A549 (cell line): ENCODE data around the gene CALML3.

Source experiments
- BHLHE40 ChIP-seq: IDR thresholded peaks from 2 replicates; pipeline ENCODE4 v1.6.1; 2012; ENCODE audit warnings: low read depth, low read length, inconsistent platforms
- CHD2 ChIP-seq: fragments of 150-350 bp; IDR thresholded peaks from 2 replicates; pipeline ENCODE4 v1.6.1; 2014; ENCODE audit warnings: low read length; ENCODE audit not compliant: partially characterized antibody
- EP300 ChIP-seq, 2 experiments: fragments of >200 bp; sonication (Bioruptor Twin); formaldehyde crosslinking; IDR thresholded peaks; 2 replicates in 1 of 2; 3 replicates in 1 of 2; pipeline ENCODE4 v1.6.1; 2016 to 2017
- ESRRA ChIP-seq: fragments of 150-350 bp; IDR thresholded peaks from 2 replicates; pipeline ENCODE4 v1.6.1; 2014; ENCODE audit warnings: mild to moderate bottlenecking, low read length, borderline replicate concordance
- HDAC2 ChIP-seq: fragments of 200-600 bp; sonication (generic); IDR thresholded peaks from 2 replicates; pipeline ENCODE4 v1.6.1; 2016
- HMGXB4 ChIP-seq: fragments of 250-450 bp; sonication (Bioruptor Pico); IDR thresholded peaks from 2 replicates; pipeline ENCODE4 v1.5.0; 2021; ENCODE audit warnings: mild to moderate bottlenecking, moderate library complexity, borderline replicate concordance
- MAFK ChIP-seq: fragments of 450-650 bp; IDR thresholded peaks from 2 replicates; pipeline ENCODE4 v1.6.1; 2014; ENCODE audit not compliant: partially characterized antibody
- MYC ChIP-seq: IDR thresholded peaks from 2 replicates; pipeline ENCODE4 v1.6.1; 2012; ENCODE audit warnings: mild to moderate bottlenecking, inconsistent platforms, low read length, improper control_type of control experiment, borderline replicate concordance
- NFE2L2 ChIP-seq: fragments of 150-350 bp; conservative IDR thresholded peaks from 2 replicates; pipeline ENCODE4 v1.6.1; 2014; ENCODE audit warnings: low read length
- POLR2A ChIP-seq: IDR thresholded peaks from 2 replicates; pipeline ENCODE4 v1.6.1; 2012; ENCODE audit warnings: mild to moderate bottlenecking, low read length
- RFX5 ChIP-seq: fragments of 450-650 bp; IDR thresholded peaks from 2 replicates; pipeline ENCODE4 v1.7.1; 2014; ENCODE audit warnings: antibody characterized with exemption, mild to moderate bottlenecking, moderate library complexity
- TF ChIP-seq, protein P1 (sequence below): fragments of >200 bp; sonication (Bioruptor Twin); formaldehyde crosslinking; IDR thresholded peaks from 3 replicates; pipeline ENCODE4 v1.5.1; 2016
- TF ChIP-seq, protein P2 (sequence below): fragments of 200-600 bp; sonication (generic); IDR thresholded peaks from 2 replicates; pipeline ENCODE4 v1.6.1; 2016; ENCODE audit warnings: antibody characterized with exemption, mild to moderate bottlenecking, moderate library complexity

DNA sequence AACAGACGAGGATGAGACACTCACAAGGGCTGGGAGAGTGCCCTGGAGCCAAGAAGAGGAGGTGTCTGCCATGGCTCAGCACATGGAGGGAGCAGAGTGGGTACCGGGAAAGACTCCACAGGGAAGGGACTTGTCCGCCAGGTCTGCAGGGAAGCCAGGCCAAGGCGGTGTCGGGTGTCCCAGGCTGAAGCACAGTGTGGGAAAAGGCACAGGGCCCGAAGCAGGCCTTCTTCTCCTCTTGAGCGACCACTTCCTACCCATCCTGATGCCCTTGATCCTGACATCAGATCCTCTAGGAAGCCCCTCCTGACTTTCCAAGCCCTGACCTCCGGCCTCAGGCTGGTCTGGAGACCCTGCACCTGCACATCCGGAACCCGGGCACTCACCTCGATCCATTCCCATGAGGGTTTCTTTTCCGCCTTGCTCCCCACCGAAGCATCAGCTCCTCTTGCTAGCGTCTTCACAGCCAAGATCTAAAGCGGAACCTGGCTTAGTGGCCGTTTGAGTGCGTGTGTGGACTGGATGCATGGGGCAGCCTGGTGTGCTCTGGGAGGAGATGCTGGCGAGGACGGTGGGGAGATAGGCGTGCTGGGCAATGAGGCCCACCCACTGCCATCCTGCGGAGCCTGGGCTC, 8.5 kb downstream of the CALML3 start:
- TF ChIP-seq, protein P1, sequence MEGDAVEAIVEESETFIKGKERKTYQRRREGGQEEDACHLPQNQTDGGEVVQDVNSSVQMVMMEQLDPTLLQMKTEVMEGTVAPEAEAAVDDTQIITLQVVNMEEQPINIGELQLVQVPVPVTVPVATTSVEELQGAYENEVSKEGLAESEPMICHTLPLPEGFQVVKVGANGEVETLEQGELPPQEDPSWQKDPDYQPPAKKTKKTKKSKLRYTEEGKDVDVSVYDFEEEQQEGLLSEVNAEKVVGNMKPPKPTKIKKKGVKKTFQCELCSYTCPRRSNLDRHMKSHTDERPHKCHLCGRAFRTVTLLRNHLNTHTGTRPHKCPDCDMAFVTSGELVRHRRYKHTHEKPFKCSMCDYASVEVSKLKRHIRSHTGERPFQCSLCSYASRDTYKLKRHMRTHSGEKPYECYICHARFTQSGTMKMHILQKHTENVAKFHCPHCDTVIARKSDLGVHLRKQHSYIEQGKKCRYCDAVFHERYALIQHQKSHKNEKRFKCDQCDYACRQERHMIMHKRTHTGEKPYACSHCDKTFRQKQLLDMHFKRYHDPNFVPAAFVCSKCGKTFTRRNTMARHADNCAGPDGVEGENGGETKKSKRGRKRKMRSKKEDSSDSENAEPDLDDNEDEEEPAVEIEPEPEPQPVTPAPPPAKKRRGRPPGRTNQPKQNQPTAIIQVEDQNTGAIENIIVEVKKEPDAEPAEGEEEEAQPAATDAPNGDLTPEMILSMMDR, result no peak
- TF ChIP-seq POLR2A (no peak), ESRRA (no peak), CHD2 (no peak), EP300 (IDR thresholded peaks at IDR 0.05) (no peak), HMGXB4 (CRISPR knock-in tag) (no peak), RFX5 (no peak), NFE2L2 (no peak), MYC (no peak), MAFK (no peak), HDAC2 (no peak), BHLHE40 (no peak)
- TF ChIP-seq, protein P2, sequence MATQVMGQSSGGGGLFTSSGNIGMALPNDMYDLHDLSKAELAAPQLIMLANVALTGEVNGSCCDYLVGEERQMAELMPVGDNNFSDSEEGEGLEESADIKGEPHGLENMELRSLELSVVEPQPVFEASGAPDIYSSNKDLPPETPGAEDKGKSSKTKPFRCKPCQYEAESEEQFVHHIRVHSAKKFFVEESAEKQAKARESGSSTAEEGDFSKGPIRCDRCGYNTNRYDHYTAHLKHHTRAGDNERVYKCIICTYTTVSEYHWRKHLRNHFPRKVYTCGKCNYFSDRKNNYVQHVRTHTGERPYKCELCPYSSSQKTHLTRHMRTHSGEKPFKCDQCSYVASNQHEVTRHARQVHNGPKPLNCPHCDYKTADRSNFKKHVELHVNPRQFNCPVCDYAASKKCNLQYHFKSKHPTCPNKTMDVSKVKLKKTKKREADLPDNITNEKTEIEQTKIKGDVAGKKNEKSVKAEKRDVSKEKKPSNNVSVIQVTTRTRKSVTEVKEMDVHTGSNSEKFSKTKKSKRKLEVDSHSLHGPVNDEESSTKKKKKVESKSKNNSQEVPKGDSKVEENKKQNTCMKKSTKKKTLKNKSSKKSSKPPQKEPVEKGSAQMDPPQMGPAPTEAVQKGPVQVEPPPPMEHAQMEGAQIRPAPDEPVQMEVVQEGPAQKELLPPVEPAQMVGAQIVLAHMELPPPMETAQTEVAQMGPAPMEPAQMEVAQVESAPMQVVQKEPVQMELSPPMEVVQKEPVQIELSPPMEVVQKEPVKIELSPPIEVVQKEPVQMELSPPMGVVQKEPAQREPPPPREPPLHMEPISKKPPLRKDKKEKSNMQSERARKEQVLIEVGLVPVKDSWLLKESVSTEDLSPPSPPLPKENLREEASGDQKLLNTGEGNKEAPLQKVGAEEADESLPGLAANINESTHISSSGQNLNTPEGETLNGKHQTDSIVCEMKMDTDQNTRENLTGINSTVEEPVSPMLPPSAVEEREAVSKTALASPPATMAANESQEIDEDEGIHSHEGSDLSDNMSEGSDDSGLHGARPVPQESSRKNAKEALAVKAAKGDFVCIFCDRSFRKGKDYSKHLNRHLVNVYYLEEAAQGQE, result no peak
